ENCODE data around the gene S100A6. TPM values are rescaled to one million over a fixed set of nuclear protein-coding genes. Genes with fewer than 3 reads are reported as not detected.

Gene S100A6
- total RNA-seq, 1 donor from 2014 or later: 229 TPM

GRCh38 chr1:153490272-153491051, 45.3 kb downstream of the S100A6 start:
- no peaks in the 10 kb centered on the region for H3K4me1 Mint-ChIP-seq (ENCODE audit: low read depth)
- DNase-seq (ENCODE audit: low spot score): no peak
- no peak overlapping the region for H3K27ac Mint-ChIP-seq
- intact Hi-C loops (cut with micrococcal nuclease): no loop called here
- no peak overlapping the region for H3K4me3 Mint-ChIP-seq (ENCODE audit: low read depth)
- peaks cover 17% of the 10 kb centered on the region for H3K27me3 Mint-ChIP-seq (ENCODE audit: low read depth)
- H3K36me3 Mint-ChIP-seq (ENCODE audit: low read depth): no peaks in the 10 kb centered on the region
- no peaks in the 10 kb centered on the region for H3K9me3 Mint-ChIP-seq

GRCh38 chr1:153488731-153489130, 47.1 kb downstream of the S100A6 start:
- H3K4me1 Mint-ChIP-seq (ENCODE audit: low read depth): no peaks in the 10 kb centered on the region
- no peak overlapping the region for H3K27ac Mint-ChIP-seq
- no peaks in the 10 kb centered on the region for H3K36me3 Mint-ChIP-seq (ENCODE audit: low read depth)
- no peak overlapping the region for H3K4me3 Mint-ChIP-seq (ENCODE audit: low read depth)
- H3K27me3 Mint-ChIP-seq (ENCODE audit: low read depth): peaks cover 24% of the 10 kb centered on the region
- intact Hi-C loops (cut with micrococcal nuclease): no loop called here
- no peak for DNase-seq (ENCODE audit: low spot score)
- no peaks in the 10 kb centered on the region for H3K9me3 Mint-ChIP-seq

GRCh38 chr1:153487707-153488106, 48.1 kb downstream of the S100A6 start:
- Mint-ChIP-seq H3K27ac (no peak overlapping the region), H3K4me3 (ENCODE audit: low read depth) (no peak overlapping the region), H3K36me3 (ENCODE audit: low read depth) (no peaks in the 10 kb centered on the region), H3K27me3 (ENCODE audit: low read depth) (peaks cover 28% of the 10 kb centered on the region), H3K4me1 (ENCODE audit: low read depth) (no peaks in the 10 kb centered on the region), H3K9me3 (no peaks in the 10 kb centered on the region)
- intact Hi-C loops (cut with micrococcal nuclease): no loop called here
- no peak for DNase-seq (ENCODE audit: low spot score)

- Mint-ChIP-seq H3K36me3 (ENCODE audit: low read depth) (no peaks in the 10 kb centered on the region), H3K4me1 (ENCODE audit: low read depth) (no peaks in the 10 kb centered on the region), H3K9me3 (no peaks in the 10 kb centered on the region), H3K27me3 (ENCODE audit: low read depth) (peaks cover 35% of the 10 kb centered on the region), H3K27ac (no peak overlapping the region), H3K4me3 (ENCODE audit: low read depth) (no peak overlapping the region)
- intact Hi-C loops (cut with micrococcal nuclease): no loop called here
- DNase-seq (ENCODE audit: low spot score): no peak
Observed at GRCh38 chr1:153485863-153486262, 49.9 kb downstream of the S100A6 start.

Other genes starting within 250 kb of the S100A6 start
- gene PGLYRP3, start 223.0 kb downstream of the S100A6 start, total RNA-seq: not detected in 2 replicates
- not detected in 2 replicates for gene PGLYRP4, start 187.2 kb downstream of the S100A6 start, total RNA-seq
- not detected in 2 replicates for gene S100A9, start 178.1 kb downstream of the S100A6 start, total RNA-seq
- not detected in 2 replicates for gene S100A12, start 160.4 kb downstream of the S100A6 start, total RNA-seq
- not detected in 2 replicates for gene S100A8, start 144.9 kb downstream of the S100A6 start, total RNA-seq
- not detected in 2 replicates for gene S100A7A, start 119.5 kb downstream of the S100A6 start, total RNA-seq
- not detected in 2 replicates for gene S100A7, start 75.3 kb downstream of the S100A6 start, total RNA-seq
- 1.8 and 2.4 TPM in 2 replicates for gene S100A5, start 4.9 kb upstream of the S100A6 start, total RNA-seq
- gene S100A4, start 9.8 kb upstream of the S100A6 start, total RNA-seq: 175 and 181 TPM in 2 replicates
- gene S100A3, start 13.3 kb upstream of the S100A6 start, total RNA-seq: not detected in 2 replicates
- gene S100A2, start 29.9 kb upstream of the S100A6 start, total RNA-seq: 0.44 and 0.75 TPM in 2 replicates
- gene S100A16, start 77.1 kb upstream of the S100A6 start, total RNA-seq: not detected in 2 replicates
- not detected in 2 replicates for gene S100A14, start 80.3 kb upstream of the S100A6 start, total RNA-seq
- 3.9 and 4.0 TPM in 2 replicates for gene S100A13, start 91.5 kb upstream of the S100A6 start, total RNA-seq
- gene S100A1, start 92.4 kb upstream of the S100A6 start, total RNA-seq: not detected in 2 replicates
- gene CHTOP, start 98.1 kb upstream of the S100A6 start, total RNA-seq: 94.6 and 98.7 TPM in 2 replicates
- gene SNAPIN, start 122.7 kb upstream of the S100A6 start, total RNA-seq: 32.8 and 33.1 TPM in 2 replicates
- gene ILF2, start 135.0 kb upstream of the S100A6 start, total RNA-seq: 352 and 358 TPM in 2 replicates
- not detected in 2 replicates for gene NPR1, start 142.7 kb upstream of the S100A6 start, total RNA-seq
- 53.8 and 54.0 TPM in 2 replicates for gene INTS3, start 192.1 kb upstream of the S100A6 start, total RNA-seq
- 11.5 and 13.7 TPM in 2 replicates for gene SLC27A3, start 239.4 kb upstream of the S100A6 start, total RNA-seq